ENCODE measurements around the gene LYZL6.

Gene LYZL6

GRCh38 chr17:35968520-35969054 lies 25.1 kb upstream of the LYZL6 start:
- Histone ChIP-seq H3K4me3 (ENCODE audit: low read depth, low read length, poor library complexity, severe bottlenecking) (no peak overlapping the region), H3K4me2 (ENCODE audit: low read length) (no peak overlapping the region), H2AFZ (ENCODE audit: low read length) (no peak overlapping the region), H4K20me1 (ENCODE audit: insufficient read depth, low read length) (no peaks in the 10 kb centered on the region), H3K79me2 (ENCODE audit: insufficient read depth, low read length) (no peaks in the 10 kb centered on the region), H3K27me3 (ENCODE audit: insufficient read depth, low read length) (no peaks in the 10 kb centered on the region; the same call in 1 of the 2 replicates), H3K27ac (ENCODE audit: low read depth, low read length, poor library complexity, severe bottlenecking) (no peak overlapping the region), H3K36me3 (ENCODE audit: insufficient read depth, low read length) (no peaks in the 10 kb centered on the region), H3F3A (ENCODE audit: insufficient read depth, low read length) (no peaks in the 10 kb centered on the region), H3K9me2 (ENCODE audit: low read depth, low read length) (no peaks in the 10 kb centered on the region), H3K9ac (ENCODE audit: low read length) (no peak overlapping the region), H3K9me3 (ENCODE audit: low read length) (no peaks in the 10 kb centered on the region), H3K4me1 (ENCODE audit: insufficient read depth, low read length, severe bottlenecking) (no peaks in the 10 kb centered on the region)
- no peak for TF ChIP-seq CTCF (IDR thresholded peaks at IDR 0.05; ENCODE audit: low read length)
- no peak for TF ChIP-seq EZH2 (IDR thresholded peaks at IDR 0.05; ENCODE audit: borderline replicate concordance, low read length)

GRCh38 chr17:35965272-35965671 lies 21.8 kb upstream of the LYZL6 start:
- Histone ChIP-seq H3K9me3 (ENCODE audit: low read length) (no peaks in the 10 kb centered on the region), H3K4me1 (ENCODE audit: insufficient read depth, low read length, severe bottlenecking) (no peaks in the 10 kb centered on the region), H3K4me3 (ENCODE audit: low read depth, low read length, poor library complexity, severe bottlenecking) (no peak overlapping the region), H3K27me3 (ENCODE audit: insufficient read depth, low read length) (no peaks in the 10 kb centered on the region; the same call in 1 of the 2 replicates), H3K9me2 (ENCODE audit: low read depth, low read length) (no peaks in the 10 kb centered on the region), H3F3A (ENCODE audit: insufficient read depth, low read length) (no peaks in the 10 kb centered on the region), H4K20me1 (ENCODE audit: insufficient read depth, low read length) (no peaks in the 10 kb centered on the region), H3K9ac (ENCODE audit: low read length) (no peak overlapping the region), H2AFZ (ENCODE audit: low read length) (no peak overlapping the region), H3K4me2 (ENCODE audit: low read length) (no peak overlapping the region), H3K36me3 (ENCODE audit: insufficient read depth, low read length) (no peaks in the 10 kb centered on the region), H3K79me2 (ENCODE audit: insufficient read depth, low read length) (no peaks in the 10 kb centered on the region), H3K27ac (ENCODE audit: low read depth, low read length, poor library complexity, severe bottlenecking) (no peak overlapping the region)
- TF ChIP-seq CTCF (IDR thresholded peaks at IDR 0.05; ENCODE audit: low read length) (no peak), EZH2 (IDR thresholded peaks at IDR 0.05; ENCODE audit: borderline replicate concordance, low read length) (no peak)

- no peak for TF ChIP-seq EZH2 (IDR thresholded peaks at IDR 0.05; ENCODE audit: borderline replicate concordance, low read length)
- no peak for TF ChIP-seq CTCF (IDR thresholded peaks at IDR 0.05; ENCODE audit: low read length)
- Histone ChIP-seq H3K36me3 (ENCODE audit: insufficient read depth, low read length) (no peaks in the 10 kb centered on the region), H3K9me2 (ENCODE audit: low read depth, low read length) (no peaks in the 10 kb centered on the region), H3K27me3 (ENCODE audit: insufficient read depth, low read length) (no peaks in the 10 kb centered on the region; the same call in 1 of the 2 replicates), H3K4me3 (ENCODE audit: low read depth, low read length, poor library complexity, severe bottlenecking) (no peak overlapping the region), H4K20me1 (ENCODE audit: insufficient read depth, low read length) (no peaks in the 10 kb centered on the region), H2AFZ (ENCODE audit: low read length) (no peak overlapping the region), H3K79me2 (ENCODE audit: insufficient read depth, low read length) (no peaks in the 10 kb centered on the region), H3K4me2 (ENCODE audit: low read length) (no peak overlapping the region), H3K4me1 (ENCODE audit: insufficient read depth, low read length, severe bottlenecking) (no peaks in the 10 kb centered on the region), H3K9ac (ENCODE audit: low read length) (no peak overlapping the region), H3K9me3 (ENCODE audit: low read length) (no peaks in the 10 kb centered on the region), H3F3A (ENCODE audit: insufficient read depth, low read length) (no peaks in the 10 kb centered on the region), H3K27ac (ENCODE audit: low read depth, low read length, poor library complexity, severe bottlenecking) (no peak overlapping the region)
Observed at GRCh38 chr17:35963663-35964062, 20.1 kb upstream of the LYZL6 start.

Data from OCI-LY1 (cell line).